Spleen (tissue), 11 donors: ENCODE data around the gene ZDHHC18. TPM values are rescaled to one million over a fixed set of nuclear protein-coding genes. Genes with fewer than 3 reads are reported as not detected.
A peak's percentile ranks its signal among the peaks of the same experiment; 100 is the strongest.
"Not testable (repeated sequence)": the region's sequence is repeated elsewhere in the genome, so short reads cannot be mapped to it uniquely, and the experiment has no call there.

Source experiments
- DNase-seq: peaks from one replicate; pipeline ENCODE4 v3.0.0-alpha.2; 2020
- H3K27ac ChIP-seq, 8 donors: fragments of 200-600 bp; sonication (generic) in 7 of 8; 1 replicate in 4 of 8; 2 replicates in 4 of 8; pipeline versions ENCODE4 v1.5.0 to v1.8.0; 2016 to 2021; ENCODE audit warnings: inconsistent platforms in 4 of 8, mild to moderate bottlenecking in 4 of 8, moderate library complexity in 1 of 8
- H3K27me3 ChIP-seq, 7 donors: fragments of 200-600 bp; sonication (generic) in 6 of 7; replicated peaks in 1 of 7; 1 replicate in 4 of 7; 2 replicates in 3 of 7; pipeline versions ENCODE4 v1.5.0 to v1.8.0; 2016 to 2021; ENCODE audit warnings: inconsistent platforms in 3 of 7, mild to moderate bottlenecking in 1 of 7
- H3K36me3 ChIP-seq, 6 donors: fragments of 200-600 bp; sonication (generic) in 5 of 6; 1 replicate in 4 of 6; 2 replicates in 2 of 6; pipeline versions ENCODE4 v1.5.0 to v1.8.0; 2016 to 2021; ENCODE audit warnings: inconsistent platforms in 2 of 6
- H3K4me1 ChIP-seq, 6 donors: fragments of 200-600 bp; sonication (generic) in 5 of 6; 1 replicate in 3 of 6; 2 replicates in 3 of 6; pipeline versions ENCODE4 v1.5.0 to v1.8.0; 2016 to 2021; ENCODE audit warnings: inconsistent platforms in 3 of 6
- H3K4me3 ChIP-seq, 8 donors: fragments of 200-600 bp; sonication (generic) in 7 of 8; 1 replicate in 4 of 8; 2 replicates in 4 of 8; pipeline versions ENCODE4 v1.5.0 to v1.8.0; 2016 to 2021; ENCODE audit warnings: inconsistent platforms in 4 of 8, mild to moderate bottlenecking in 4 of 8, moderate library complexity in 2 of 8
- H3K9me3 ChIP-seq, 8 donors: fragments of 200-600 bp; sonication (generic) in 7 of 8; 1 replicate in 4 of 8; 2 replicates in 4 of 8; pipeline versions ENCODE4 v1.5.0 to v1.8.0; 2016 to 2021; ENCODE audit warnings: inconsistent platforms in 4 of 8
- POLR2A ChIP-seq, 3 donors: fragments of 450-650 bp; IDR thresholded peaks; one replicate each; pipeline ENCODE4 v1.5.1; 2017; ENCODE audit warnings: antibody characterized with exemption in 3 of 3, mild to moderate bottlenecking in 1 of 3
- POLR2AphosphoS5 ChIP-seq, 3 donors: sonication (generic); formaldehyde crosslinking; IDR thresholded peaks; one replicate each; pipeline ENCODE4 v1.5.1; 2017; ENCODE audit warnings: antibody characterized with exemption in 3 of 3
- WGBS, 5 donors: extraction: QIAGEN DNeasy Blood & Tissue Kit in 3 of 5; methylation state at CpG; one replicate each; pipeline versions ENCODE4 v1.1.5 to v1.1.7; 2013 to 2018; 5-methylcytosine and 5-hydroxymethylcytosine counted together
- intact Hi-C: fragments of 100-400 bp; cut with DNase I; formaldehyde crosslinking; loops from one replicate; pipeline ENCODE4 v1.15.0; 2023; ENCODE audit warnings: low total_unique reads
- polyA plus RNA-seq, 3 donors: library from polyadenylated mRNA; stranded (reverse); fragments of 200-250 nt; gene quantifications; one replicate each; pipeline ENCODE4 v1.2.1, GENCODE V29; 2013
- total RNA-seq, 7 donors: library from RNA; depleted of rRNA in 3 of 7; stranded (reverse); fragments of >200 nt in 3 of 7; fragmentation: NEBNext Ultra II Directional in 4 of 7; extraction: Animal tissue kit (Norgen Biotek cat#: 25700) in 4 of 7; gene quantifications; one replicate each; pipeline versions ENCODE4 v1.1.0 to v1.2.1, GENCODE V29; 2016 to 2021
- TF ChIP-seq, protein P1 (sequence below), 11 experiments: fragments of 200-600 bp in 7 of 11; fragments of 450-650 bp in 4 of 11; sonication (generic) in 4 of 11; IDR thresholded peaks in 8 of 11; conservative IDR thresholded peaks in 3 of 11; 1 replicate in 7 of 11; 2 replicates in 4 of 11; pipeline versions ENCODE4 v1.4.0 to v1.8.0; 2016 to 2021; ENCODE audit warnings: antibody characterized with exemption in 11 of 11, inconsistent platforms in 4 of 11, mild to moderate bottlenecking in 1 of 11
- donor health status: healthy with polysubstance abuse.
- donor health status: DM: no; HTN: no; CAD: no; lungs with moderate emphysema.
- donor health status: DM: no; HTN: no; CAD: no.
- donor health status: Bipolar disorder and iron deficiency.
- donor health status: healthy.
- donor health status: DM: no; HTN: no; CAD: no.
- donor health status: DM: yes; HTN: yes; CAD: no.

The ZDHHC18 gene
- total and polyA plus RNA-seq, 10 donors = 6.2 to 80.4 (median 50.3) TPM

DNA sequence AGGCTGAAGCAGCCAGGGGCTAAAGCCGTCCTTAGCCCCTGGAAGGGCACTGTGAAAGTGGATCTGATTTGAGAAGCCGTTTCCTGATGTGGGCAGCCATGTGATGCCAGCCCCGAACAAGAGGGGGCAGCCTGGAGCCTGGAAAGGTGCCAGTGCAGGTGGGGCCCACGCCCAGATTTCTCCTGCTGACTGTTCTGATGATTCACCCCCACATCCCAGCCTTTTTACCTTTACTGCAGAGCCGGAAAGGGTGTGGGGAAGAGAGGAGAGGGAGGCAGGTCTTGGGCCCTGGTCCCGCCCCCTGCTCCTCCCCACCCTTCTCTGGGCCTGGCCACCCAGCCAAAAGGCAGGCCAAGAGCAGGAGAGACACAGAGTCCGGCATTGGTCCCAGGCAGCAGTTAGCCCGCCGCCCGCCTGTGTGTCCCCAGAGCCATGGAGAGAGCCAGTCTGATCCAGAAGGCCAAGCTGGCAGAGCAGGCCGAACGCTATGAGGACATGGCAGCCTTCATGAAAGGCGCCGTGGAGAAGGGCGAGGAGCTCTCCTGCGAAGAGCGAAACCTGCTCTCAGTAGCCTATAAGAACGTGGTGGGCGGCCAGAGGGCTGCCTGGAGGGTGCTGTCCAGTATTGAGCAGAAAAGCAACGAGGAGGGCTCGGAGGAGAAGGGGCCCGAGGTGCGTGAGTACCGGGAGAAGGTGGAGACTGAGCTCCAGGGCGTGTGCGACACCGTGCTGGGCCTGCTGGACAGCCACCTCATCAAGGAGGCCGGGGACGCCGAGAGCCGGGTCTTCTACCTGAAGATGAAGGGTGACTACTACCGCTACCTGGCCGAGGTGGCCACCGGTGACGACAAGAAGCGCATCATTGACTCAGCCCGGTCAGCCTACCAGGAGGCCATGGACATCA lies 36.5 kb downstream of the ZDHHC18 start, which contains the start of gene SFN:
Gene SFN, plus strand, starts transcription at position 369 of the 904 bp plus-strand sequence. Its CDS starts 64 bp downstream, at position 433.
- TF ChIP-seq POLR2AphosphoS5 (IDR thresholded peaks at IDR 0.05) (peak in 1 of 3 donors; percentile 15), POLR2A (IDR thresholded peaks at IDR 0.05) (no peak)
- TF ChIP-seq, protein P1, sequence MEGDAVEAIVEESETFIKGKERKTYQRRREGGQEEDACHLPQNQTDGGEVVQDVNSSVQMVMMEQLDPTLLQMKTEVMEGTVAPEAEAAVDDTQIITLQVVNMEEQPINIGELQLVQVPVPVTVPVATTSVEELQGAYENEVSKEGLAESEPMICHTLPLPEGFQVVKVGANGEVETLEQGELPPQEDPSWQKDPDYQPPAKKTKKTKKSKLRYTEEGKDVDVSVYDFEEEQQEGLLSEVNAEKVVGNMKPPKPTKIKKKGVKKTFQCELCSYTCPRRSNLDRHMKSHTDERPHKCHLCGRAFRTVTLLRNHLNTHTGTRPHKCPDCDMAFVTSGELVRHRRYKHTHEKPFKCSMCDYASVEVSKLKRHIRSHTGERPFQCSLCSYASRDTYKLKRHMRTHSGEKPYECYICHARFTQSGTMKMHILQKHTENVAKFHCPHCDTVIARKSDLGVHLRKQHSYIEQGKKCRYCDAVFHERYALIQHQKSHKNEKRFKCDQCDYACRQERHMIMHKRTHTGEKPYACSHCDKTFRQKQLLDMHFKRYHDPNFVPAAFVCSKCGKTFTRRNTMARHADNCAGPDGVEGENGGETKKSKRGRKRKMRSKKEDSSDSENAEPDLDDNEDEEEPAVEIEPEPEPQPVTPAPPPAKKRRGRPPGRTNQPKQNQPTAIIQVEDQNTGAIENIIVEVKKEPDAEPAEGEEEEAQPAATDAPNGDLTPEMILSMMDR (IDR thresholded peaks at IDR 0.05 in 8 of 11, conservative IDR thresholded peaks at IDR 0.05 in 3 of 11) = peak in 3 of 11 experiments; percentile 20 to 30 (median 24)
- no peaks in the 10 kb centered on the region for H3K27me3 ChIP-seq
- intact Hi-C loops = no loop called here
- H3K4me1 ChIP-seq = peaks cover 0 to 36% (median 27%) of the 10 kb centered on the region in 6 donors
- peak within 1 kb of the TSS in 5 of 8 donors; percentile 91 to 98 (median 94) for H3K27ac ChIP-seq
- 85 to 91% (median 89%) methylated on average over 34 to 37 of the region's 37 CpGs for WGBS, 5 donors
- H3K36me3 ChIP-seq = peaks cover 0 to 6% (median 2%) of the 10 kb centered on the region in 6 donors
- H3K9me3 ChIP-seq = no peaks in the 10 kb centered on the region
- H3K4me3 ChIP-seq = peak within 1 kb of the TSS in 4 of 8 donors; percentile 57 to 87 (median 68)
- DNase-seq = peak; percentile 76

DNA sequence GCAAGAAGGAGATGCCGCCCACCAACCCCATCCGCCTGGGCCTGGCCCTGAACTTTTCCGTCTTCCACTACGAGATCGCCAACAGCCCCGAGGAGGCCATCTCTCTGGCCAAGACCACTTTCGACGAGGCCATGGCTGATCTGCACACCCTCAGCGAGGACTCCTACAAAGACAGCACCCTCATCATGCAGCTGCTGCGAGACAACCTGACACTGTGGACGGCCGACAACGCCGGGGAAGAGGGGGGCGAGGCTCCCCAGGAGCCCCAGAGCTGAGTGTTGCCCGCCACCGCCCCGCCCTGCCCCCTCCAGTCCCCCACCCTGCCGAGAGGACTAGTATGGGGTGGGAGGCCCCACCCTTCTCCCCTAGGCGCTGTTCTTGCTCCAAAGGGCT lies 37.2 kb downstream of the ZDHHC18 start:
- WGBS, 5 donors = 68 to 80% (median 74%) methylated on average over 11 to 20 of the region's 20 CpGs
- no peak for DNase-seq

DNA sequence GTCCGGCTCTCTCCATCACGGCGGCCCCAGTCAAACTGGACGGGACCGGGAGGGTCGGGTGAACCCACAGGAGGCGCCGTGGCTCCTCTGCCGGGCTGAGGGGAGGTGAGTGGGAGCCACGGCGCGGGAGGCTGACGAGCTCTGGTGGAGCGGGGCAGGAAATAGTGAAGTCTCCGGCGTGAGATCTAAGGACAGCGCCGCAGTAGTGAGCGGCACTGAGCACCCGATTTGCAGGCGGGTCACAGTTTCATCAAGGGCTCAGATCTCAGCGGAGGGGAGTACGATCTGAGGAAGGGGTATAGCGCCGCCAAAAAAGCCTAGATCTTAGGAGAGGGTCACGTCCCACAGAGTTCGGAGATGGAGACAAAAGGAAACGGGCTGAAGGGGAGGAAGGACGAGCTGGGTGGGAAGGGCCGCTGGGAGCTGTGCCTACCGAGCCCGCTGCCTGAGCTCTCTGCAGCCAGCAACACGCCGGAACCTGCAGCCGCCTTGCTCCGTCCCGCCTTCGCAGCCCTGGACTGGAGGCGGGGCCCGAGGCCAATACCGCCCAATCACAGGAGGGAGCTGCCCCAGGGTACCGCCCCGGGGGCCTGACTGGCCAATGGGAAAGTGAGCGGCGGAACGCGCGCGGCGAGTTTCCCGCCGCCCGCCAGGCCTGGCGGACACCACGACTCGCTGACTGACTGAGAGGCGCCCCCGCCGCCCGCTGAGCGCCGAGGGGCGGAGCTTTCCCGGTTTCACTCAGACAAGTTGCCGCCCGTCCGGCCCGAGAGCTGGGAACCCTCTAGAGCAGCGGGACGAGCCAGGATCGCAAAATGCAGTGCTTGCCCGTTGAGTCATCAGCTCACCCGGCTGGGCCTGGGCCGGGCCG lies 38.4 kb downstream of the ZDHHC18 start:
- peak overlapping the region; percentile 51 to 87 (median 66) for H3K4me3 ChIP-seq
- intact Hi-C loops = no loop called here
- WGBS, 5 donors = 0 to 1% (median 1%) methylated on average over 44 to 75 of the region's 75 CpGs
- TF ChIP-seq POLR2A (IDR thresholded peaks at IDR 0.05) (peak in 2 of 3 donors; percentile 17 to 65), POLR2AphosphoS5 (IDR thresholded peaks at IDR 0.05) (peak; percentile 91 to 96 (median 92))
- TF ChIP-seq, protein P1 (IDR thresholded peaks at IDR 0.05 in 8 of 11, conservative IDR thresholded peaks at IDR 0.05 in 3 of 11) = peak in 6 of 11 experiments; percentile 15 to 71 (median 40)
- DNase-seq = peak; percentile 98
- peaks cover 0 to 36% (median 27%) of the 10 kb centered on the region in 6 donors for H3K4me1 ChIP-seq
- no peaks in the 10 kb centered on the region for H3K36me3 ChIP-seq
- H3K27me3 ChIP-seq = no peaks in the 10 kb centered on the region
- no peaks in the 10 kb centered on the region for H3K9me3 ChIP-seq
- H3K27ac ChIP-seq = peak overlapping the region; percentile 88 to 98 (median 94)

More for the DNA sequence above, 37.2 kb downstream of the ZDHHC18 start:
- Histone ChIP-seq H3K4me3 (peak overlapping the region in 3 of 8 donors; percentile 57 to 87 (median 75)), H3K27me3 (no peaks in the 10 kb centered on the region), H3K27ac (peak overlapping the region in 5 of 8 donors; percentile 91 to 98 (median 94)), H3K9me3 (no peaks in the 10 kb centered on the region), H3K4me1 (peaks cover 0 to 36% (median 27%) of the 10 kb centered on the region in 6 donors), H3K36me3 (no peaks in the 10 kb centered on the region)
- TF ChIP-seq, protein P1 (IDR thresholded peaks at IDR 0.05 in 8 of 11, conservative IDR thresholded peaks at IDR 0.05 in 3 of 11) = no peak
- TF ChIP-seq POLR2AphosphoS5 (IDR thresholded peaks at IDR 0.05) (no peak), POLR2A (IDR thresholded peaks at IDR 0.05) (no peak)
- intact Hi-C loops = no loop called here

DNA sequence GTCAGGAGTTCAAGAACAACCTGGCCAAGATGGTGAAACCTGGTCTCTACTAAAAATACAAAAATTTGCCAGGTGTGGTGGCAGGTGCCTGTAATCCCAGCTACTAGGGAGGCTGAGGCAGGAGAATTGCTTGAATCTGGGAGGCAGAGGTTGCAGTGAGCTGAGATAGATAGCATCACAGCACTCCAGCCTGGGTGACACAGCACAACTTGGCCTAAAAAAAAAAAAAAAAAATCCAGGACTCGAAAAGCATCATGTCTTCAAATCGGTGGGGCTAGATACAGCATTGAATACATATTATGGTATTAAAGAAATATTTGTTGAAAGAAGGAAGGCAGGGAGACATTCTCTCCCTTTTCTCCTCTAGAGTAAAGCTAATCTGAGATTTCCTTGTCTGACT lies 46.6 kb downstream of the ZDHHC18 start:
- intact Hi-C loops = loop anchor here (10.0 kb wide), 2 partner anchors 58 to 268 kb away; no protein-coding TSS in a partner anchor
- H3K36me3 ChIP-seq = peaks cover 0 to 38% (median 17%) of the 10 kb centered on the region in 6 donors
- not testable (repeated sequence) for H3K9me3 ChIP-seq

More for the DNA sequence above, 46.6 kb downstream of the ZDHHC18 start:
- H3K4me1 ChIP-seq, H3K27me3 ChIP-seq, DNase-seq, H3K27ac ChIP-seq, H3K4me3 ChIP-seq: not testable (repeated sequence)
- 80 to 93% (median 82%) methylated on average over 2 of the region's 2 CpGs for WGBS, 5 donors
